ENCODE data around the gene GNMT. TPM values are rescaled to one million over a fixed set of nuclear protein-coding genes. Genes with fewer than 3 reads are reported as not detected.

The GNMT gene
- total and polyA plus RNA-seq, 4 experiments from 2014 or later, result 0.36 to 1.2 (median 1.1) TPM; not detected in 1

GRCh38 chr6:42923666-42924065, 36.9 kb upstream of the GNMT start:
- Mint-ChIP-seq H3K36me3 (no peaks in the 10 kb centered on the region), H3K27ac (peak overlapping the region in 1 of 7 donors; percentile 46), H3K9me3 (no peaks in the 10 kb centered on the region), H3K27me3 (no peaks in the 10 kb centered on the region), H3K4me3 (no peak overlapping the region), H3K4me1 (peaks cover 5% of the 10 kb centered on the region in 4 donors)
- intact Hi-C loops (cut with micrococcal nuclease), result no loop called here
- no peak overlapping the region for H3K4me3 ChIP-seq (ENCODE audit: low read length in 2 of 2)
- no peak overlapping the region for H3K27ac ChIP-seq (ENCODE audit: low read depth, low read length)
- CTCF ChIA-PET (ENCODE audit: partially characterized antibody), result no interaction called here
- no peaks in the 10 kb centered on the region for H3K27me3 ChIP-seq (ENCODE audit: insufficient read depth, low read length)
- H3K4me1 ChIP-seq (ENCODE audit: insufficient read depth, low read length), result peaks cover 8% of the 10 kb centered on the region
- H3K9me3 ChIP-seq (ENCODE audit: control insufficient read depth in 1 of 2, low read length in 2 of 2), result no peaks in the 10 kb centered on the region
- H3K36me3 ChIP-seq (ENCODE audit: insufficient read depth, low read length), result no peaks in the 10 kb centered on the region
- POLR2A ChIA-PET (ENCODE audit: partially characterized antibody), result no interaction called here
- no peak for DNase-seq

- POLR2A ChIA-PET (ENCODE audit: partially characterized antibody), result no interaction called here
- Histone ChIP-seq H3K27ac (ENCODE audit: low read depth, low read length) (no peak overlapping the region), H3K36me3 (ENCODE audit: insufficient read depth, low read length) (no peaks in the 10 kb centered on the region), H3K9me3 (ENCODE audit: control insufficient read depth in 1 of 2, low read length in 2 of 2) (no peaks in the 10 kb centered on the region), H3K4me3 (ENCODE audit: low read length in 2 of 2) (no peak overlapping the region), H3K27me3 (ENCODE audit: insufficient read depth, low read length) (no peaks in the 10 kb centered on the region), H3K4me1 (ENCODE audit: insufficient read depth, low read length) (peaks cover 12% of the 10 kb centered on the region)
- H3K27ac Mint-ChIP-seq, result peak overlapping the region in 4 of 7 donors; percentile 24 to 37 (median 30)
- peaks cover 0 to 13% of the 10 kb centered on the region in 2 donors for H3K36me3 Mint-ChIP-seq
- no peaks in the 10 kb centered on the region for H3K27me3 Mint-ChIP-seq
- DNase-seq, result no peak
- H3K9me3 Mint-ChIP-seq, result no peaks in the 10 kb centered on the region
- peaks cover 8 to 22% (median 14%) of the 10 kb centered on the region in 4 donors for H3K4me1 Mint-ChIP-seq
- H3K4me3 Mint-ChIP-seq, result peak overlapping the region in 1 of 8 donors; percentile 39
- CTCF ChIA-PET (ENCODE audit: partially characterized antibody), result no interaction called here
- intact Hi-C loops (cut with micrococcal nuclease), result loop anchor here (5.0 kb wide), 1 partner anchor 37 kb away; the partner anchor contains the start of gene GNMT
These were observed 35.2 kb upstream of the GNMT start for GRCh38 chr6:42925248-42925857.

GRCh38 chr6:42928986-42929820, 31.4 kb upstream of the GNMT start, which contains the start of gene CNPY3:
Gene CNPY3 (plus strand): TSS chr6:42929480. CDS start chr6:42929571, 91 bp downstream.
- Mint-ChIP-seq H3K36me3 (peaks cover 16 to 35% of the 10 kb centered on the region in 2 donors), H3K27me3 (no peaks in the 10 kb centered on the region), H3K4me1 (peaks cover 29 to 59% (median 42%) of the 10 kb centered on the region in 4 donors), H3K27ac (peak within 1 kb of the TSS; percentile 98 to 100 (median 99)), H3K9me3 (no peaks in the 10 kb centered on the region), H3K4me3 (peak within 1 kb of the TSS; percentile 97 to 100 (median 98))
- no peaks in the 10 kb centered on the region for H3K27me3 ChIP-seq (ENCODE audit: insufficient read depth, low read length)
- peak; percentile 95 to 97 (median 96) for DNase-seq
- H3K27ac ChIP-seq (ENCODE audit: low read depth, low read length), result peak within 1 kb of the TSS; percentile 86
- POLR2A ChIA-PET (ENCODE audit: partially characterized antibody), result interaction anchor here (0.6 to 4.0 kb wide), 62 partner anchors 8 to 1318 kb away, joined by 3 to 100 read pairs (median 5); partner anchors contain the start of genes ABCC10, BICRAL, BYSL and CUL7
- H3K36me3 ChIP-seq (ENCODE audit: insufficient read depth, low read length), result peaks cover 13% of the 10 kb centered on the region
- intact Hi-C loops (cut with micrococcal nuclease), result loop anchor here (1.0 to 5.0 kb wide), 12 partner anchors 16 to 498 kb away; partner anchors contain the start of genes ABCC10, CUL7, GNMT and KLC4
- H3K4me1 ChIP-seq (ENCODE audit: insufficient read depth, low read length), result peaks cover 49% of the 10 kb centered on the region
- no peaks in the 10 kb centered on the region for H3K9me3 ChIP-seq (ENCODE audit: control insufficient read depth in 1 of 2, low read length in 2 of 2)
- CTCF ChIA-PET (ENCODE audit: partially characterized antibody), result interaction anchor here (1.0 to 3.4 kb wide), 12 partner anchors 9 to 1008 kb away, joined by 3 to 16 read pairs (median 4); partner anchors contain the start of genes BYSL, KLHDC3, MED20 and PEX6
- H3K4me3 ChIP-seq (ENCODE audit: low read length in 2 of 2), result peak within 1 kb of the TSS; percentile 79 to 89

GRCh38 chr6:42929821-42930360, 30.7 kb upstream of the GNMT start:
- Mint-ChIP-seq H3K27ac (peak overlapping the region; percentile 98 to 100 (median 99)), H3K36me3 (peaks cover 16 to 38% of the 10 kb centered on the region in 2 donors), H3K4me1 (peaks cover 29 to 61% (median 44%) of the 10 kb centered on the region in 4 donors), H3K4me3 (peak overlapping the region; percentile 97 to 100 (median 98)), H3K27me3 (no peaks in the 10 kb centered on the region), H3K9me3 (no peaks in the 10 kb centered on the region)
- no peaks in the 10 kb centered on the region for H3K9me3 ChIP-seq (ENCODE audit: control insufficient read depth in 1 of 2, low read length in 2 of 2)
- intact Hi-C loops (cut with micrococcal nuclease), result loop anchor here (1.0 to 5.0 kb wide), 12 partner anchors 15 to 497 kb away; partner anchors contain the start of genes ABCC10, CUL7, GNMT and KLC4
- H3K4me1 ChIP-seq (ENCODE audit: insufficient read depth, low read length), result peaks cover 54% of the 10 kb centered on the region
- DNase-seq, result peak in 2 of 5 donors; percentile 46 to 82
- peaks cover 20% of the 10 kb centered on the region for H3K36me3 ChIP-seq (ENCODE audit: insufficient read depth, low read length)
- peak overlapping the region; percentile 86 for H3K27ac ChIP-seq (ENCODE audit: low read depth, low read length)
- H3K4me3 ChIP-seq (ENCODE audit: low read length in 2 of 2), result peak overlapping the region; percentile 79 to 89
- POLR2A ChIA-PET (ENCODE audit: partially characterized antibody), result interaction anchor here (0.6 to 4.0 kb wide), 62 partner anchors 8 to 1317 kb away, joined by 3 to 100 read pairs (median 5); partner anchors contain the start of genes ABCC10, BICRAL, BYSL and CUL7
- no peaks in the 10 kb centered on the region for H3K27me3 ChIP-seq (ENCODE audit: insufficient read depth, low read length)
- CTCF ChIA-PET (ENCODE audit: partially characterized antibody), result interaction anchor here (1.0 to 3.4 kb wide), 11 partner anchors 9 to 1009 kb away, joined by 3 to 16 read pairs (median 4); partner anchors contain the start of genes BYSL, MED20, PEX6 and PPP2R5D

- H3K4me1 ChIP-seq (ENCODE audit: insufficient read depth, low read length), result peaks cover 54% of the 10 kb centered on the region
- intact Hi-C loops (cut with micrococcal nuclease), result no loop called here
- no peak for DNase-seq
These were observed 28.1 kb upstream of the GNMT start for GRCh38 chr6:42932412-42932811.

GRCh38 chr6:42933205-42933604, 27.3 kb upstream of the GNMT start:
- Histone ChIP-seq H3K4me1 (ENCODE audit: insufficient read depth, low read length) (peaks cover 50% of the 10 kb centered on the region), H3K27ac (ENCODE audit: low read depth, low read length) (peak overlapping the region; percentile 2), H3K36me3 (ENCODE audit: insufficient read depth, low read length) (peaks cover 52% of the 10 kb centered on the region), H3K27me3 (ENCODE audit: insufficient read depth, low read length) (no peaks in the 10 kb centered on the region), H3K9me3 (ENCODE audit: control insufficient read depth in 1 of 2, low read length in 2 of 2) (no peaks in the 10 kb centered on the region), H3K4me3 (ENCODE audit: low read length in 2 of 2) (no peak overlapping the region)
- H3K27ac Mint-ChIP-seq, result peak overlapping the region; percentile 15 to 98 (median 83)
- DNase-seq, result no peak
- CTCF ChIA-PET (ENCODE audit: partially characterized antibody), result no interaction called here
- intact Hi-C loops (cut with micrococcal nuclease), result no loop called here
- POLR2A ChIA-PET (ENCODE audit: partially characterized antibody), result interaction anchor here (1.0 kb wide), 1 partner anchor 46 kb away, joined by 4 read pairs; no protein-coding TSS in a partner anchor
- H3K9me3 Mint-ChIP-seq, result no peaks in the 10 kb centered on the region
- H3K4me1 Mint-ChIP-seq, result peaks cover 34 to 74% (median 48%) of the 10 kb centered on the region in 4 donors
- peaks cover 40 to 67% of the 10 kb centered on the region in 2 donors for H3K36me3 Mint-ChIP-seq
- H3K4me3 Mint-ChIP-seq, result peak overlapping the region in 6 of 8 donors; percentile 0 to 84 (median 62)
- no peaks in the 10 kb centered on the region for H3K27me3 Mint-ChIP-seq

More at GRCh38 chr6:42932412-42932811, 28.1 kb upstream of the GNMT start:
- Mint-ChIP-seq H3K36me3 (peaks cover 32 to 59% of the 10 kb centered on the region in 2 donors), H3K4me3 (peak overlapping the region in 6 of 8 donors; percentile 3 to 84 (median 59)), H3K27ac (peak overlapping the region; percentile 63 to 98 (median 86)), H3K9me3 (no peaks in the 10 kb centered on the region), H3K4me1 (peaks cover 30 to 70% (median 48%) of the 10 kb centered on the region in 4 donors), H3K27me3 (no peaks in the 10 kb centered on the region)
- ChIA-PET POLR2A (ENCODE audit: partially characterized antibody) (no interaction called here), CTCF (ENCODE audit: partially characterized antibody) (no interaction called here)
- H3K36me3 ChIP-seq (ENCODE audit: insufficient read depth, low read length), result peaks cover 44% of the 10 kb centered on the region
- no peaks in the 10 kb centered on the region for H3K9me3 ChIP-seq (ENCODE audit: control insufficient read depth in 1 of 2, low read length in 2 of 2)
- no peaks in the 10 kb centered on the region for H3K27me3 ChIP-seq (ENCODE audit: insufficient read depth, low read length)
- H3K27ac ChIP-seq (ENCODE audit: low read depth, low read length), result peak overlapping the region; percentile 29
- no peak overlapping the region for H3K4me3 ChIP-seq (ENCODE audit: low read length in 2 of 2)
